K562 (cell line): ENCODE measurements around the gene MSX1. TPM values are rescaled to one million over a fixed set of nuclear protein-coding genes. Genes with fewer than 3 reads are reported as not detected.

Source experiments
- PATZ1 ChIP-seq: fragments of 250-450 bp; sonication (Bioruptor Pico); IDR thresholded peaks from 2 replicates; pipeline ENCODE4 v1.5.0; 2020; ENCODE audit warnings: mild to moderate bottlenecking, borderline replicate concordance
- POLR3A ChIP-seq: IDR thresholded peaks from 2 replicates; pipeline ENCODE4 v1.6.1; 2011; ENCODE audit warnings: borderline replicate concordance, mild to moderate bottlenecking, moderate library complexity; ENCODE audit not compliant: insufficient read length, insufficient read depth; ENCODE audit errors: extremely low read depth
- TRIM28 ChIP-seq: fragments of 450-650 bp; IDR thresholded peaks from 2 replicates; pipeline ENCODE4 v1.6.1; 2017
- YY1 ChIP-seq, 3 experiments: IDR thresholded peaks; 2 replicates each; pipeline ENCODE4 v1.6.1; 2011; ENCODE audit warnings: low read length in 2 of 3, mild to moderate bottlenecking in 2 of 3, moderate library complexity in 2 of 3, borderline replicate concordance in 1 of 3, control low read depth in 1 of 3, low read depth in 1 of 3; ENCODE audit not compliant: insufficient read depth in 3 of 3, insufficient replicate concordance in 2 of 3, control insufficient read depth in 1 of 3, insufficient read length in 1 of 3; ENCODE audit errors: extremely low read depth in 1 of 3
- ZNF232 ChIP-seq: sonication (generic); formaldehyde crosslinking; IDR thresholded peaks from 2 replicates; pipeline ENCODE4 v1.8.0; 2022; ENCODE audit warnings: mild to moderate bottlenecking, missing genetic modification reagents
- ZNF318 ChIP-seq, 2 experiments: fragments of 450-650 bp; IDR thresholded peaks; 2 replicates each; pipeline ENCODE4 v1.6.1; 2016; ENCODE audit warnings: mild to moderate bottlenecking in 2 of 2, borderline replicate concordance in 1 of 2, low read depth in 1 of 2, moderate library complexity in 1 of 2
- polyA plus RNA-seq, 8 experiments: library from polyadenylated mRNA; depleted of rRNA in 4 of 8; stranded (reverse) in 5 of 8; unstranded in 3 of 8; fragments of >200 nt; fragmentation: Nextera tagmentation in 2 of 8; fragmentation: Illumina TruSeq in 1 of 8; extraction: Ambion mirVana in 2 of 8; extraction: Trizol in 1 of 8; gene quantifications; 2 replicates each; pipeline versions ENCODE4 v1.2.1 to v1.2.3, GENCODE V29; 2011 to 2014; ENCODE audit warnings: inconsistent platforms in 1 of 8, missing spikeins in 1 of 8
- total RNA-seq, 7 experiments: library from RNA; depleted of rRNA in 6 of 7; stranded (reverse); fragments of >200 nt in 6 of 7; fragmentation: Illumina TruSeq in 2 of 7; extraction: Trizol in 2 of 7; gene quantifications; 2 replicates each; pipeline versions ENCODE4 v1.2.1 to v1.2.3, GENCODE V29; 2011 to 2021; ENCODE audit warnings: low replicate concordance in 1 of 7

Gene MSX1
- total and polyA plus RNA-seq, 9 of the 15 experiments (the other 6 are each of a cell fraction or from before 2014, with no cell fraction given): 1.3 to 6.3 (median 2.3) TPM

- TF ChIP-seq PATZ1 (CRISPR knock-in tag): no peak
- TF ChIP-seq ZNF232 (CRISPR knock-in tag): no peak
- no peak for TF ChIP-seq YY1 (IDR thresholded peaks at IDR 0.05; ENCODE audit: borderline replicate concordance in 1 of 3, control insufficient read depth in 1 of 3, extremely low read depth in 1 of 3, insufficient read depth in 3 of 3, insufficient read length in 1 of 3, insufficient replicate concordance in 2 of 3, low read depth in 1 of 3, low read length in 2 of 3)
- TF ChIP-seq TRIM28: no peak
- TF ChIP-seq ZNF318 (IDR thresholded peaks at IDR 0.05; ENCODE audit: borderline replicate concordance in 1 of 2, low read depth in 1 of 2): no peak
- TF ChIP-seq POLR3A: no peak
Measured at GRCh38 chr4:4873203-4873602, 13.7 kb downstream of the MSX1 start (continued).
